ENCODE measurements around the gene CDH20. TPM values are rescaled to one million over a fixed set of nuclear protein-coding genes. Genes with fewer than 3 reads are reported as not detected.

The CDH20 gene
- total and polyA plus RNA-seq, 7 experiments from 2014 or later = 0.15 to 0.44 (median 0.40) TPM; not detected in 4

- POLR2A ChIA-PET = no interaction called here
- H3K36me3 ChIP-seq (ENCODE audit: control insufficient read depth in 2 of 3, insufficient read depth in 3 of 3, low read length in 3 of 3) = no peaks in the 10 kb centered on the region
- H3K4me3 Mint-ChIP-seq = no peak overlapping the region
- H3K27ac Mint-ChIP-seq = no peak overlapping the region
- CTCF ChIA-PET = no interaction called here
- no peak for DNase-seq
- no peaks in the 10 kb centered on the region for H3K4me1 Mint-ChIP-seq
- ATAC-seq = no peak
- peaks cover 0 to 5% (median 0%) of the 10 kb centered on the region in 5 donors for H3K27me3 Mint-ChIP-seq
- peaks cover 0 to 3% (median 0%) of the 10 kb centered on the region in 11 donors for H3K9me3 Mint-ChIP-seq
- H3K36me3 Mint-ChIP-seq = no peaks in the 10 kb centered on the region
- no peaks in the 10 kb centered on the region for H3K9me3 ChIP-seq (ENCODE audit: control insufficient read depth in 2 of 3, low read length in 3 of 3)
- intact Hi-C loops (cut with micrococcal nuclease) = no loop called here
- no peak overlapping the region for H3K27ac ChIP-seq (ENCODE audit: low read depth, low read length)
- no peaks in the 10 kb centered on the region for H3K27me3 ChIP-seq (ENCODE audit: control insufficient read depth in 2 of 2, insufficient read depth in 2 of 2, low read length in 2 of 2)
- no peaks in the 10 kb centered on the region for H3K4me1 ChIP-seq (ENCODE audit: control insufficient read depth in 2 of 2, insufficient read depth in 2 of 2, low read length in 2 of 2)
- no peak overlapping the region for H3K4me3 ChIP-seq (ENCODE audit: low read length)
Measured at GRCh38 chr18:61470031-61470674, 136.9 kb downstream of the CDH20 start.

- no peak overlapping the region for H3K27ac ChIP-seq (ENCODE audit: low read depth, low read length)
- no peak for ATAC-seq
- H3K27me3 ChIP-seq (ENCODE audit: control insufficient read depth in 2 of 2, insufficient read depth in 2 of 2, low read length in 2 of 2) = no peaks in the 10 kb centered on the region
- H3K4me1 ChIP-seq (ENCODE audit: control insufficient read depth in 2 of 2, insufficient read depth in 2 of 2, low read length in 2 of 2) = no peaks in the 10 kb centered on the region
- ChIA-PET POLR2A (no interaction called here), CTCF (interaction anchor here (0.7 kb wide), 1 partner anchor 112 kb away, joined by 3 read pairs; no protein-coding TSS in a partner anchor)
- H3K9me3 ChIP-seq (ENCODE audit: control insufficient read depth in 2 of 3, low read length in 3 of 3) = no peaks in the 10 kb centered on the region
- Mint-ChIP-seq H3K4me1 (no peaks in the 10 kb centered on the region), H3K4me3 (no peak overlapping the region), H3K36me3 (no peaks in the 10 kb centered on the region), H3K27ac (no peak overlapping the region), H3K27me3 (peaks cover 0 to 9% (median 2%) of the 10 kb centered on the region in 5 donors), H3K9me3 (peaks cover 0 to 3% (median 0%) of the 10 kb centered on the region in 11 donors)
- intact Hi-C loops (cut with micrococcal nuclease) = no loop called here
- no peak for DNase-seq
- no peaks in the 10 kb centered on the region for H3K36me3 ChIP-seq (ENCODE audit: control insufficient read depth in 2 of 3, insufficient read depth in 3 of 3, low read length in 3 of 3)
- H3K4me3 ChIP-seq (ENCODE audit: low read length) = no peak overlapping the region
Measured at GRCh38 chr18:61471541-61471940, 138.3 kb downstream of the CDH20 start.

GRCh38 chr18:61471942-61472341 is 138.7 kb downstream of the CDH20 start:
- Mint-ChIP-seq H3K4me1 (no peaks in the 10 kb centered on the region), H3K27ac (no peak overlapping the region), H3K4me3 (no peak overlapping the region), H3K27me3 (peaks cover 0 to 9% (median 2%) of the 10 kb centered on the region in 5 donors), H3K36me3 (no peaks in the 10 kb centered on the region), H3K9me3 (peaks cover 0 to 3% (median 0%) of the 10 kb centered on the region in 11 donors)
- intact Hi-C loops (cut with micrococcal nuclease) = no loop called here
- Histone ChIP-seq H3K27me3 (ENCODE audit: control insufficient read depth in 2 of 2, insufficient read depth in 2 of 2, low read length in 2 of 2) (no peaks in the 10 kb centered on the region), H3K36me3 (ENCODE audit: control insufficient read depth in 2 of 3, insufficient read depth in 3 of 3, low read length in 3 of 3) (no peaks in the 10 kb centered on the region), H3K27ac (ENCODE audit: low read depth, low read length) (no peak overlapping the region), H3K4me1 (ENCODE audit: control insufficient read depth in 2 of 2, insufficient read depth in 2 of 2, low read length in 2 of 2) (no peaks in the 10 kb centered on the region), H3K9me3 (ENCODE audit: control insufficient read depth in 2 of 3, low read length in 3 of 3) (no peaks in the 10 kb centered on the region), H3K4me3 (ENCODE audit: low read length) (no peak overlapping the region)
- DNase-seq (no peak), ATAC-seq (no peak)
- ChIA-PET CTCF (interaction anchor here (0.7 kb wide), 1 partner anchor 112 kb away, joined by 3 read pairs; no protein-coding TSS in a partner anchor), POLR2A (no interaction called here)

DNA sequence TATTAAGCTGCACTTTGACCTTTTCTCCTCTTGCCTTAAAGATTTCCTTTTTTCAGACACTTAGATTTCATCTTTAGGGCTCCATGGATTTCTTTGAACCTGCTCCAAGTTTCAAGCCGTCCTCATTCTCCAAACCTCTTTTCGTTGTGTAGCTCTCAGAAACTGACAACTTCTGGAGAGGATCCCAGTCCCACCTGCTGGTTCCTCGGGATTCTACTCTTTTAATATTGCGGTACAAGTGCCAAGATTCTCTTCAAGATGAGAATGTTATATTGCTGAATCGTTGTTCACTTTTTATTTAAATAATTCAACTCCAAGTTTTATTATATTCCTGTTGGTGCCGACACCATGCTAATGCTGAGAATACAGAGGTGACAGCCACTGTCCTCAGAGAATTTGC is 141.1 kb downstream of the CDH20 start:
- Histone ChIP-seq H3K27me3 (ENCODE audit: control insufficient read depth in 2 of 2, insufficient read depth in 2 of 2, low read length in 2 of 2) (no peaks in the 10 kb centered on the region), H3K4me3 (ENCODE audit: low read length) (no peak overlapping the region), H3K27ac (ENCODE audit: low read depth, low read length) (no peak overlapping the region), H3K36me3 (ENCODE audit: control insufficient read depth in 2 of 3, insufficient read depth in 3 of 3, low read length in 3 of 3) (no peaks in the 10 kb centered on the region), H3K4me1 (ENCODE audit: control insufficient read depth in 2 of 2, insufficient read depth in 2 of 2, low read length in 2 of 2) (no peaks in the 10 kb centered on the region), H3K9me3 (ENCODE audit: control insufficient read depth in 2 of 3, low read length in 3 of 3) (no peaks in the 10 kb centered on the region)
- H3K9me3 Mint-ChIP-seq = peaks cover 0 to 3% (median 0%) of the 10 kb centered on the region in 11 donors
- no peak overlapping the region for H3K4me3 Mint-ChIP-seq
- ChIA-PET CTCF (no interaction called here), POLR2A (no interaction called here)
- H3K4me1 Mint-ChIP-seq = no peaks in the 10 kb centered on the region
- no peak for ATAC-seq
- no peaks in the 10 kb centered on the region for H3K36me3 Mint-ChIP-seq
- H3K27ac Mint-ChIP-seq = no peak overlapping the region
- no peak for DNase-seq
- intact Hi-C loops (cut with micrococcal nuclease) = no loop called here
- peaks cover 0 to 9% (median 2%) of the 10 kb centered on the region in 5 donors for H3K27me3 Mint-ChIP-seq

GRCh38 chr18:61474918-61475317 is 141.7 kb downstream of the CDH20 start:
- H3K27ac Mint-ChIP-seq = no peak overlapping the region
- POLR2A ChIA-PET = no interaction called here

DNA sequence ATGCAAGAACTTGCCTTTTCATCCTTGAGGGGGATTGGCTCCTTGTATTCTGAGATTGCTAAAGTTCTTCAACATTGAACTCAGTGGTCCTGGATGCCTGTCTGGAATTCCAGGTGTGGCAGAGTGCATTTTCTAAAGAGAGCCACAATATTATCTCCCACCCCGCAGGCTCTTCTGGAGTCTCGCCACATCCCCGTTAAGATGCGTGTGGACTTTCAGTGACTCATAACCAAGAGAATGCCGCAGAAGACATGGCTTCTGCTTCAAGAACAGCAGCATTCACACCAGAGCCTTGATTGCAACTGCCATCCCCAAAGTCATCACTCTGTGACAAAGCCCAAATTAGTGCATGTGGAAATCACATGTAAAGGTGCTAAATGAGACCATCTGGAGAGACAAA is 142.7 kb downstream of the CDH20 start:
- POLR2A ChIA-PET = no interaction called here

More at GRCh38 chr18:61474918-61475317, 141.7 kb downstream of the CDH20 start:
- Mint-ChIP-seq H3K4me1 (no peaks in the 10 kb centered on the region), H3K4me3 (no peak overlapping the region), H3K27me3 (peaks cover 0 to 9% (median 2%) of the 10 kb centered on the region in 5 donors), H3K9me3 (peaks cover 0 to 6% (median 0%) of the 10 kb centered on the region in 11 donors), H3K36me3 (no peaks in the 10 kb centered on the region)
- no peak for ATAC-seq
- H3K4me3 ChIP-seq (ENCODE audit: low read length) = no peak overlapping the region
- no peak for DNase-seq
- H3K27me3 ChIP-seq (ENCODE audit: control insufficient read depth in 2 of 2, insufficient read depth in 2 of 2, low read length in 2 of 2) = no peaks in the 10 kb centered on the region
- H3K36me3 ChIP-seq (ENCODE audit: control insufficient read depth in 2 of 3, insufficient read depth in 3 of 3, low read length in 3 of 3) = no peaks in the 10 kb centered on the region
- CTCF ChIA-PET = no interaction called here
- intact Hi-C loops (cut with micrococcal nuclease) = no loop called here
- H3K9me3 ChIP-seq (ENCODE audit: control insufficient read depth in 2 of 3, low read length in 3 of 3) = no peaks in the 10 kb centered on the region
- H3K27ac ChIP-seq (ENCODE audit: low read depth, low read length) = no peak overlapping the region
- no peaks in the 10 kb centered on the region for H3K4me1 ChIP-seq (ENCODE audit: control insufficient read depth in 2 of 2, insufficient read depth in 2 of 2, low read length in 2 of 2)

DNA sequence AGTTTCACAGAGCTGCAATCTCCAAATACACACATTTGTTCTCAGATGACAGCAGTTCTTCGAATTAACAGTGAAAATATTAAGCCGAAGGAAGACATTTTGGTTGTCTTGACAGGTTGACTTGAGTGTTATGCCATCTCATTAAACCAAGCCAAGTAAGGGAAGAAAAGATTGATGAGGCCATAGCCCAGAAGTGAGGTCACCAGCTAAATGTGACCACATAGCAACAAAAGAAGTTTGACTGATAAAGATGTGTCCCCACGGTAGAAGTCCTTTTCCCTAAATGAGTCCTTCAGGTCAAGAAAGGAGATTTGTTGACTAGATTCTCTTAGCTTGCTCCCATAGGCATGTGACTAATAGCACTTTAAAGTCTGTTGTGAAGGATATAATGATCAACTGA is 156.1 kb downstream of the CDH20 start:
- H3K4me3 Mint-ChIP-seq = no peak overlapping the region
- no peaks in the 10 kb centered on the region for H3K9me3 Mint-ChIP-seq
- POLR2A ChIA-PET = no interaction called here
- H3K27ac Mint-ChIP-seq = no peak overlapping the region
- CTCF ChIA-PET = no interaction called here
- H3K36me3 Mint-ChIP-seq = no peaks in the 10 kb centered on the region
- H3K4me1 Mint-ChIP-seq = no peaks in the 10 kb centered on the region
- intact Hi-C loops (cut with micrococcal nuclease) = no loop called here
- peaks cover 0 to 19% (median 13%) of the 10 kb centered on the region in 5 donors for H3K27me3 Mint-ChIP-seq
- Histone ChIP-seq H3K27ac (ENCODE audit: low read depth, low read length) (no peak overlapping the region), H3K36me3 (ENCODE audit: control insufficient read depth in 2 of 3, insufficient read depth in 3 of 3, low read length in 3 of 3) (no peaks in the 10 kb centered on the region), H3K9me3 (ENCODE audit: control insufficient read depth in 2 of 3, low read length in 3 of 3) (no peaks in the 10 kb centered on the region), H3K27me3 (ENCODE audit: control insufficient read depth in 2 of 2, insufficient read depth in 2 of 2, low read length in 2 of 2) (no peaks in the 10 kb centered on the region), H3K4me1 (ENCODE audit: control insufficient read depth in 2 of 2, insufficient read depth in 2 of 2, low read length in 2 of 2) (no peaks in the 10 kb centered on the region), H3K4me3 (ENCODE audit: low read length) (no peak overlapping the region)
- no peak for DNase-seq
- no peak for ATAC-seq

More for the DNA sequence above, 142.7 kb downstream of the CDH20 start:
- Histone ChIP-seq H3K27ac (ENCODE audit: low read depth, low read length) (no peak overlapping the region), H3K4me3 (ENCODE audit: low read length) (no peak overlapping the region), H3K9me3 (ENCODE audit: control insufficient read depth in 2 of 3, low read length in 3 of 3) (no peaks in the 10 kb centered on the region), H3K36me3 (ENCODE audit: control insufficient read depth in 2 of 3, insufficient read depth in 3 of 3, low read length in 3 of 3) (no peaks in the 10 kb centered on the region), H3K27me3 (ENCODE audit: control insufficient read depth in 2 of 2, insufficient read depth in 2 of 2, low read length in 2 of 2) (no peaks in the 10 kb centered on the region), H3K4me1 (ENCODE audit: control insufficient read depth in 2 of 2, insufficient read depth in 2 of 2, low read length in 2 of 2) (no peaks in the 10 kb centered on the region)
- CTCF ChIA-PET = no interaction called here
- Mint-ChIP-seq H3K36me3 (no peaks in the 10 kb centered on the region), H3K4me1 (no peaks in the 10 kb centered on the region), H3K27me3 (peaks cover 1 to 17% (median 3%) of the 10 kb centered on the region in 5 donors), H3K4me3 (no peak overlapping the region), H3K9me3 (peaks cover 0 to 6% (median 0%) of the 10 kb centered on the region in 11 donors), H3K27ac (no peak overlapping the region)
- intact Hi-C loops (cut with micrococcal nuclease) = no loop called here
- no peak for DNase-seq
- no peak for ATAC-seq

Measured in naive thymus-derived CD4-positive, alpha-beta T cell (primary cell).